Upper lobe of left lung (tissue), 6 donors: ENCODE results near the gene HSPB6. TPM values are rescaled to one million over a fixed set of nuclear protein-coding genes. Genes with fewer than 3 reads are reported as not detected.

Experiments
- ATAC-seq, 2 donors: fragments of 200-7000 bp; cut with Tn5 transposase; one replicate each; pipeline ENCODE4 v1.9.1; 2022; ENCODE audit warnings: mild to moderate bottlenecking in 2 of 2, moderate library complexity in 2 of 2; ENCODE audit not compliant: low FRiP score in 2 of 2
- DNase-seq, 2 donors: peaks; one replicate each; pipeline ENCODE4 v3.0.0-alpha.2; 2019 to 2020
- H3K27ac ChIP-seq, 4 donors: fragments of 200-600 bp; sonication (generic); one replicate each; pipeline ENCODE4 v1.5.1; 2016 to 2019
- H3K27me3 ChIP-seq, 4 donors: fragments of 200-600 bp; sonication (generic); one replicate each; pipeline ENCODE4 v1.5.1; 2017 to 2019
- H3K36me3 ChIP-seq, 4 donors: fragments of 200-600 bp; sonication (generic); one replicate each; pipeline ENCODE4 v1.5.1; 2016 to 2019
- H3K4me1 ChIP-seq, 4 donors: fragments of 200-600 bp; sonication (generic); one replicate each; pipeline ENCODE4 v1.5.1; 2018 to 2019
- H3K4me3 ChIP-seq, 4 donors: fragments of 200-600 bp; sonication (generic); one replicate each; pipeline ENCODE4 v1.5.1; 2017 to 2019; ENCODE audit warnings: mild to moderate bottlenecking in 2 of 4, moderate library complexity in 1 of 4
- H3K9me3 ChIP-seq, 4 donors: fragments of 200-600 bp; sonication (generic); one replicate each; pipeline ENCODE4 v1.5.1; 2018 to 2019
- EP300 ChIP-seq, 4 donors: sonication (generic); formaldehyde crosslinking; IDR thresholded peaks; one replicate each; pipeline ENCODE4 v1.5.1; 2017; ENCODE audit warnings: antibody characterized with exemption in 4 of 4, control low read depth in 2 of 4
- POLR2A ChIP-seq, 4 donors: fragments of 450-650 bp; IDR thresholded peaks; one replicate each; pipeline ENCODE4 v1.5.1; 2016 to 2017; ENCODE audit warnings: antibody characterized with exemption in 4 of 4, mild to moderate bottlenecking in 2 of 4
- POLR2AphosphoS5 ChIP-seq, 2 donors: sonication (generic); formaldehyde crosslinking; IDR thresholded peaks; one replicate each; pipeline ENCODE4 v1.5.1; 2017; ENCODE audit warnings: antibody characterized with exemption in 2 of 2
- WGBS, 2 donors: methylation state at CpG; one replicate each; pipeline ENCODE4 v1.1.5; 2017 to 2018; 5-methylcytosine and 5-hydroxymethylcytosine counted together
- total RNA-seq, 6 donors: library from RNA; depleted of rRNA in 4 of 6; stranded (reverse); fragments of >200 nt in 4 of 6; gene quantifications; one replicate each; pipeline versions ENCODE4 v1.1.0 to v1.2.1, GENCODE V29; 2016 to 2021
- TF ChIP-seq, protein P1 (sequence below), 6 experiments: fragments of 450-650 bp in 4 of 6; fragments of 200-600 bp in 2 of 6; sonication (generic) in 2 of 6; IDR thresholded peaks; one replicate each; pipeline ENCODE4 v1.5.1; 2016 to 2019; ENCODE audit warnings: antibody characterized with exemption in 6 of 6
- donor health status: DM: no; HTN: no; CAD: no; lungs with moderate emphysema.
- donor health status: DM: no; HTN: yes; CAD: no; lungs with severe emphysema.

Gene HSPB6
- total RNA-seq, 6 donors from 2014 or later = 4.2 to 46.2 (median 18.4) TPM

- WGBS, 2 donors = 75 to 91% methylated on average over 5 of the region's 5 CpGs
- ATAC-seq (no peak), DNase-seq (no peak)
- H3K9me3 ChIP-seq = no peaks in the 10 kb centered on the region
- H3K27ac ChIP-seq = no peak overlapping the region
- H3K27me3 ChIP-seq = no peaks in the 10 kb centered on the region
- H3K36me3 ChIP-seq = peaks cover 15 to 34% (median 29%) of the 10 kb centered on the region in 4 donors
- no peak overlapping the region for H3K4me3 ChIP-seq
- peaks cover 26 to 40% (median 32%) of the 10 kb centered on the region in 4 donors for H3K4me1 ChIP-seq
- TF ChIP-seq POLR2AphosphoS5 (IDR thresholded peaks at IDR 0.05) (no peak), POLR2A (IDR thresholded peaks at IDR 0.05) (no peak), EP300 (IDR thresholded peaks at IDR 0.05) (no peak)
- TF ChIP-seq, protein P1, sequence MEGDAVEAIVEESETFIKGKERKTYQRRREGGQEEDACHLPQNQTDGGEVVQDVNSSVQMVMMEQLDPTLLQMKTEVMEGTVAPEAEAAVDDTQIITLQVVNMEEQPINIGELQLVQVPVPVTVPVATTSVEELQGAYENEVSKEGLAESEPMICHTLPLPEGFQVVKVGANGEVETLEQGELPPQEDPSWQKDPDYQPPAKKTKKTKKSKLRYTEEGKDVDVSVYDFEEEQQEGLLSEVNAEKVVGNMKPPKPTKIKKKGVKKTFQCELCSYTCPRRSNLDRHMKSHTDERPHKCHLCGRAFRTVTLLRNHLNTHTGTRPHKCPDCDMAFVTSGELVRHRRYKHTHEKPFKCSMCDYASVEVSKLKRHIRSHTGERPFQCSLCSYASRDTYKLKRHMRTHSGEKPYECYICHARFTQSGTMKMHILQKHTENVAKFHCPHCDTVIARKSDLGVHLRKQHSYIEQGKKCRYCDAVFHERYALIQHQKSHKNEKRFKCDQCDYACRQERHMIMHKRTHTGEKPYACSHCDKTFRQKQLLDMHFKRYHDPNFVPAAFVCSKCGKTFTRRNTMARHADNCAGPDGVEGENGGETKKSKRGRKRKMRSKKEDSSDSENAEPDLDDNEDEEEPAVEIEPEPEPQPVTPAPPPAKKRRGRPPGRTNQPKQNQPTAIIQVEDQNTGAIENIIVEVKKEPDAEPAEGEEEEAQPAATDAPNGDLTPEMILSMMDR (IDR thresholded peaks at IDR 0.05) = no peak
Measured at GRCh38 chr19:35750167-35750566, 6.7 kb downstream of the HSPB6 start.

DNA sequence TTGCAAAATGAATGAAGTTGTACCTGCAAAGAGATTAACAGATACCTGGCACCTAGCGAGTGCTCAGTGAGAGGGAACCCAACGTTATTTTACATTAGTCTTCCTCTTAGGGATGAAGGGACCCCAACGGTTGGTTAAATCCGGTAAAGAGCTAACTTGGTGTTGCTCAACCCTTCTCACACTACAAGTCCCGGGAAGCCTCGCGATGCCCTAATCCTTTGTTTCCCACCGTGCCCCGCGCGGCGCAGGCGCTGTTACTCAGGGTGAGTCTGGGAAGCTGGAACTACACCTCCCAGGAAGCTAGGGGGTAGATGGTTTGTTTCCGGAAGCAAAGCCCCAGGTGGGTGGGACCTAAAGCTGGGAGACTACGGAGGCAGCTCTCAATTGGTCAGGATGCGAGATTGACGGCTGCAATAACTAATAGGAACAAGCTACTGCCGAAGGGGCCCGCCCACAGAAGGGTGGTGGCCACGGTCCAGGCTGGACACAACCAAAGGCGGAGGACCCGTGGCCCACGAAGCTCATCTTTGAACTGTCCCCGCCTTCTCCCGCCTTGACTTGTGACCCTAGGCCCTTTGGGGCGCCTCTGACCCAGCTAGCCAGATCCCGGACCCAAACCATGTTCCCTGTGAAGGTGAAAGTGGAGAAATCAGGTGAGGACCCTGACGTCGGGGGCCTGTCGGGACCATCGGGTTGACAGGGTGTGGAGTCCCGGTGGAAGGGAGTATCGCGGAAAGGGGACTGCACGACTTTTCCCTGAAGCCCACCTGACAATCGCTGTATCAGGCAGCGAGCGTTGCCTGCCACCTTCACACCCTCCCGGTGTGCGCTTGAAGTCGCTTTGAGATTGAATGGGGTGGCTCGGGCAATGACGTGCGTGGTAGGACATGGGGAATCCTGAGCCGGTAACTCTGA lies 8.5 kb downstream of the HSPB6 start, which contains the start of gene LIN37:
Gene LIN37 (plus strand): TSS at position 471 of the 915 bp plus-strand sequence. CDS start 149 bp downstream, at position 620.
- peak within 1 kb of the TSS; percentile 62 to 92 (median 85) for H3K4me3 ChIP-seq
- H3K4me1 ChIP-seq = peaks cover 35 to 49% (median 41%) of the 10 kb centered on the region in 4 donors
- H3K9me3 ChIP-seq = no peaks in the 10 kb centered on the region
- 0 to 1% methylated on average over 21 to 45 of the region's 45 CpGs for WGBS, 2 donors
- ATAC-seq (peak; percentile 92 to 96), DNase-seq (peak; percentile 100)
- no peak for TF ChIP-seq EP300 (IDR thresholded peaks at IDR 0.05)
- TF ChIP-seq POLR2A (IDR thresholded peaks at IDR 0.05) = peak in 3 of 4 donors; percentile 55 to 92 (median 91)
- TF ChIP-seq, protein P1 (IDR thresholded peaks at IDR 0.05) = peak in 4 of 6 experiments; percentile 23 to 62 (median 50)
- TF ChIP-seq POLR2AphosphoS5 (IDR thresholded peaks at IDR 0.05) = peak; percentile 76 to 96
- peak within 1 kb of the TSS; percentile 58 to 92 (median 80) for H3K27ac ChIP-seq
- H3K36me3 ChIP-seq = peaks cover 5 to 25% (median 15%) of the 10 kb centered on the region in 4 donors
- H3K27me3 ChIP-seq = no peaks in the 10 kb centered on the region

- Histone ChIP-seq H3K4me3 (peak overlapping the region in 3 of 4 donors; percentile 63 to 91 (median 87)), H3K9me3 (no peaks in the 10 kb centered on the region), H3K27me3 (no peaks in the 10 kb centered on the region), H3K36me3 (peaks cover 0 to 8% (median 0%) of the 10 kb centered on the region in 4 donors), H3K27ac (peak overlapping the region in 2 of 4 donors; percentile 99 to 100), H3K4me1 (peaks cover 35 to 61% (median 46%) of the 10 kb centered on the region in 4 donors)
- DNase-seq = no peak
- TF ChIP-seq EP300 (IDR thresholded peaks at IDR 0.05) (no peak), POLR2A (IDR thresholded peaks at IDR 0.05) (no peak), POLR2AphosphoS5 (IDR thresholded peaks at IDR 0.05) (no peak)
- TF ChIP-seq, protein P1 (IDR thresholded peaks at IDR 0.05) = no peak
- ATAC-seq = no peak
- 71 to 82% methylated on average over 5 of the region's 5 CpGs for WGBS, 2 donors
Measured at GRCh38 chr19:35746531-35746930, 10.3 kb downstream of the HSPB6 start.

DNA sequence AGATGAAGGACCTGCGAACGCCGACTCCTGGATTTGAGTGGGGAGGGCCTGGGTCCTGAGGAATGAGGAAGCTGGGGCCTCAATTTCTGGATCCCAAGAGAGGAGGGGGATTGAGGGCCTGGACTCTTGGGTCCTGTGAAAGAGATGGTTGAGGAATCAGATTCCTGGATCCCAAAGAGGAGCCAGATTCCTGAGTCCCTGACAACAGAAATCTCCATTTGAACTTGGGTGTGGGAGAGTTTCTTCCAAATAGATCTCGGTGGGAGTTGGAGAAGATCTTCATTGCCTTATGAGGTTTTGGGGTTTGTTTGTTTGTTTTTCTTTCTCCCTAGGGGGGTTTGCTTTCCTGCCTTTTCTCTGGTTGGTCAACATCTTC lies 10.8 kb downstream of the HSPB6 start:
- Histone ChIP-seq H3K4me1 (peaks cover 39 to 66% (median 49%) of the 10 kb centered on the region in 4 donors), H3K27me3 (no peaks in the 10 kb centered on the region), H3K36me3 (peaks cover 0 to 4% (median 0%) of the 10 kb centered on the region in 4 donors), H3K9me3 (no peaks in the 10 kb centered on the region), H3K27ac (peak overlapping the region; percentile 99 to 100 (median 100)), H3K4me3 (peak overlapping the region; percentile 37 to 91 (median 75))
- TF ChIP-seq EP300 (IDR thresholded peaks at IDR 0.05) (no peak), POLR2AphosphoS5 (IDR thresholded peaks at IDR 0.05) (no peak), POLR2A (IDR thresholded peaks at IDR 0.05) (no peak)
- TF ChIP-seq, protein P1 (IDR thresholded peaks at IDR 0.05) = no peak
- ATAC-seq (no peak), DNase-seq (no peak)
- 2 to 10% methylated on average over 4 of the region's 4 CpGs for WGBS, 2 donors
